BLaER1 treated with 17β-estradiol and CSF1 and Interleukin-3, amounts not matched to agents 10 nM and 100 nM (cell line): Measurements from ENCODE around the gene CACNG7.
A peak's percentile ranks its signal among the peaks of the same experiment; 100 is the strongest.

ENCODE experiments used
- H3K27ac ChIP-seq, 11 experiments: shearing (Covaris generic); formaldehyde crosslinking; 2 replicates each; pipeline ENCODE4 v1.8.1; 2022
- H3K27me3 ChIP-seq, 11 experiments: shearing (Covaris generic); formaldehyde crosslinking; 2 replicates each; pipeline ENCODE4 v1.8.1; 2022
- H3K36me3 ChIP-seq, 11 experiments: shearing (Covaris generic); formaldehyde crosslinking; 2 replicates each; pipeline ENCODE4 v1.8.1; 2022
- H3K4me1 ChIP-seq, 10 experiments: shearing (Covaris generic); formaldehyde crosslinking; 2 replicates each; pipeline ENCODE4 v1.8.1; 2022
- H3K4me2 ChIP-seq, 11 experiments: shearing (Covaris generic); formaldehyde crosslinking; 2 replicates each; pipeline ENCODE4 v1.8.1; 2022
- H3K4me3 ChIP-seq, 10 experiments: shearing (Covaris generic); formaldehyde crosslinking; 2 replicates each; pipeline ENCODE4 v1.8.1; 2022
- H3K9ac ChIP-seq, 11 experiments: shearing (Covaris generic); formaldehyde crosslinking; 2 replicates each; pipeline ENCODE4 v1.8.1; 2022
- H3K9me3 ChIP-seq, 11 experiments: shearing (Covaris generic); formaldehyde crosslinking; replicated peaks in 1 of 11; 2 replicates each; pipeline ENCODE4 v1.8.1; 2022
- H4K20me1 ChIP-seq, 11 experiments: shearing (Covaris generic); formaldehyde crosslinking; 2 replicates each; pipeline ENCODE4 v1.8.1; 2022
- Cebpa-rat ChIP-seq, 11 experiments: shearing (Covaris generic); IDR thresholded peaks; 2 replicates each; pipeline ENCODE4 v1.8.1; 2022

Gene CACNG7

GRCh38 chr19:53894707-53895106 is 14.4 kb upstream of the CACNG7 start:
- peaks cover 4 to 11% (median 8%) of the 10 kb centered on the region in 11 experiments; a peak in 14 of 22 replicates for H3K27me3 ChIP-seq
- no peaks in the 10 kb centered on the region for H3K9me3 ChIP-seq
- H3K4me1 ChIP-seq, result peaks cover 0 to 14% (median 6%) of the 10 kb centered on the region in 10 experiments; a peak in 9 of 20 replicates
- no peak overlapping the region for H3K4me2 ChIP-seq
- H3K36me3 ChIP-seq, result no peaks in the 10 kb centered on the region
- H4K20me1 ChIP-seq, result peaks cover 0 to 6% (median 0%) of the 10 kb centered on the region in 11 experiments; a peak in 2 of 22 replicates
- H3K9ac ChIP-seq, result no peak overlapping the region
- no peak overlapping the region for H3K27ac ChIP-seq
- TF ChIP-seq Cebpa-rat (IDR thresholded peaks at IDR 0.05), result no peak
- no peak overlapping the region for H3K4me3 ChIP-seq

DNA sequence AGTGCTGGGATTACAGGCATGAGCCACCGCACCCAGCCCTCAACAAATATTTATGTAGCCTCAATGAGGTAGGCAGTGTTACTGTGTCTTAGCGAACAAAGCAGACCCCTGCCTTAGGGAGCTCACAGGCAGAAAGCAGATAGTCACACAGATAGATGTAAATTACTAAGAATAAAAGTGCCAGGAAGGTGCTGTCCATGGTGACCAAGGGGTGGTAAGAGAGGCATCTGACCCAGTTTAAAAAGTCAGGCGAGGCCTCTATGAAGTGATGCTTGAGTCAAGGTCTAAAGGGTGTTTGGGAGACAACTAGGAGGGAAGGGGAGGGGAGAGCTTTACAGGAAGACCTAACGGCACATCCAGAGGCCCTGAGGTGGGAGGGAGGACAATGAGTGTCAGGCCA is 12.4 kb upstream of the CACNG7 start:
- no peak overlapping the region for H3K27ac ChIP-seq
- H3K36me3 ChIP-seq, result no peaks in the 10 kb centered on the region
- peaks cover 4 to 11% (median 8%) of the 10 kb centered on the region in 11 experiments; a peak in 14 of 22 replicates for H3K27me3 ChIP-seq
- H3K9ac ChIP-seq, result no peak overlapping the region
- no peak overlapping the region for H3K4me3 ChIP-seq
- no peak for TF ChIP-seq Cebpa-rat (IDR thresholded peaks at IDR 0.05)
- H3K4me1 ChIP-seq, result peaks cover 0 to 14% (median 6%) of the 10 kb centered on the region in 10 experiments; a peak in 9 of 20 replicates
- H3K4me2 ChIP-seq, result no peak overlapping the region
- H4K20me1 ChIP-seq, result peaks cover 0 to 9% (median 0%) of the 10 kb centered on the region in 11 experiments; a peak in 3 of 22 replicates
- no peaks in the 10 kb centered on the region for H3K9me3 ChIP-seq

DNA sequence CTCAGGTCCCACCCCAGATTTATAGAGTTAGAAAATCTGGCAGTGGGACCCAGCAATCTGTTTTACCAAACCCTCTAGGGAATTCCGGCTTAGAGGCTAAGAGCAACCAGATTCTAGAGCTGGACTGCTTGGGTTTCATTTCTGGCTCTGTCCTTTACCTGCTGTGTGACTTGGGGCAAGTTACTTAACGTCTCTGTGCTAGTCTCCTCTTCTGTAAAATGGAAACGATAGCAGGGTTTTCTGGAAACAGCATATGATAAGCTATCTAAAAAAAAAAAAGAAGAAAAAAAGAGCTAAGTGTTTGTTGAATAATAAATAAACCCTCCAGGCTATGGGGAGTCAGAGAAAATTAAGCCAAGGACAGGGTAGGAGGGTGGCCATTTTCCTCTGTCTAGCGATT is 11.6 kb upstream of the CACNG7 start:
- Histone ChIP-seq H3K9ac (no peak overlapping the region), H3K4me3 (no peak overlapping the region), H3K27me3 (peaks cover 4 to 14% (median 8%) of the 10 kb centered on the region in 11 experiments; a peak in 14 of 22 replicates), H3K36me3 (no peaks in the 10 kb centered on the region), H3K27ac (no peak overlapping the region), H3K4me2 (peak overlapping the region in 3 of 11 experiments; percentile 9 to 25 (median 11); a peak in 2 of 22 replicates), H3K9me3 (no peaks in the 10 kb centered on the region), H4K20me1 (peaks cover 0 to 9% (median 0%) of the 10 kb centered on the region in 11 experiments; a peak in 3 of 22 replicates), H3K4me1 (peaks cover 0 to 14% (median 6%) of the 10 kb centered on the region in 10 experiments; a peak in 9 of 20 replicates)
- TF ChIP-seq Cebpa-rat (IDR thresholded peaks at IDR 0.05), result no peak

DNA sequence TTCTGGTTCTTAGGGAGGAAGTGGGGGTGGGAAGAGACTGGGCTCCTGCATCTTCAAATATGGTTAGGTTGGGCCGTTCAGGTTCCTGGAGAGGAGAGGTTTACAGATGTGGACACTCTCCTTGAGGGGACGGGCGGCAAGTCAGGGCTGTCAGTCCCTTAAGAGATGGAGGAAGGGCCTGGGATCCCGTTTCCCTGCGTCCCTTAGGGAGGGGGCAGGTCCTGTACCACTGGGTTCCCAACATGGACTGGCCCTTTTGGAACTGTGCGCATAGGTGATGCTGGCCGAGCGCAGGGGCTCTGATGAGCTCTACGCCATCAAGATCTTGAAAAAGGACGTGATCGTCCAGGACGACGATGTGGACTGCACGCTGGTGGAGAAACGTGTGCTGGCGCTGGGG is 10.9 kb upstream of the CACNG7 start:
- H3K4me3 ChIP-seq, result no peak overlapping the region
- H3K9ac ChIP-seq, result no peak overlapping the region
- peak overlapping the region in 7 of 11 experiments; percentile 3 to 34 (median 10); a peak in 2 of 22 replicates for H3K4me2 ChIP-seq
- H3K9me3 ChIP-seq, result no peaks in the 10 kb centered on the region
- H4K20me1 ChIP-seq, result peaks cover 0 to 9% (median 0%) of the 10 kb centered on the region in 11 experiments; a peak in 3 of 22 replicates
- H3K36me3 ChIP-seq, result no peaks in the 10 kb centered on the region
- no peak for TF ChIP-seq Cebpa-rat (IDR thresholded peaks at IDR 0.05)
- H3K27ac ChIP-seq, result no peak overlapping the region
- H3K4me1 ChIP-seq, result peaks cover 0 to 14% (median 6%) of the 10 kb centered on the region in 10 experiments; a peak in 9 of 20 replicates
- peaks cover 4 to 21% (median 8%) of the 10 kb centered on the region in 11 experiments; a peak in 14 of 22 replicates for H3K27me3 ChIP-seq

DNA sequence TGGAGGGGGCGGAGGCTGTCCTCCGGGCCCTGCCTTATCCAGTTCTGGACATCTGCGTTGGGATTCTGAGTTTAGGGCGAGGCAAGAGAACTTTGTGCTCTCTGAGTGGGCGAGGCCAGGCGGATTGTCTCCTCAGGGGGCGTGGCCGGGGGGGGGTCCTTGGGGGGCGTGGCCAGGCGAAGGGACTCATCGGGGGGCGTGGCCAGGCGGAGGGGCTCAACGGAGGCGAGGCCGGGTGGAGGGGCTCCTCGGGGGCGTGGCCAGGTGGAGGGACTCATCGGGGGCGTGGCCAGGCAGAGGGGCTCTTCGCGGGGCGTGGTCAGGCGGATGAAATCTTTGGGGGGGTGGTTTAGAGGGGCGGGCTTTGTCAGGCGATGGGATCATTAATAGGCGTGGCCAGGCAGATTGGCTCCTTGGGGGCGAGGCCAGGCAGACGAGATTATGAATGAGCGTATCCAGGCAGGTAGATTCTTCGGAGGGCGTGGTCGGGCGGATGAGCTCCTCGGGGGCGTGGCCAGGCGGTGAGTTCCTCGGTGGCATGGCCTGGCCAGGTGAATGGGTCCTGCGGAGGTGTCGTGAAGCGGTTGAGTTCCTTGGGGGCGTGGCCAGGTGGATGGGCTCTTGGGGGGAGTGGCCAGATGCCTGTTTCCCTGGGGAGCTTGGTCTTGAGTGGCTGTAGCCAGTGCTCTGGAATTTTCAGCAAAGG is 10.3 kb upstream of the CACNG7 start:
- TF ChIP-seq Cebpa-rat (IDR thresholded peaks at IDR 0.05), result no peak
- H3K4me1 ChIP-seq, result peaks cover 0 to 14% (median 6%) of the 10 kb centered on the region in 10 experiments; a peak in 9 of 20 replicates
- H3K4me3 ChIP-seq, result no peak overlapping the region
- no peaks in the 10 kb centered on the region for H3K9me3 ChIP-seq
- no peak overlapping the region for H3K27ac ChIP-seq
- H3K27me3 ChIP-seq, result peaks cover 8 to 27% (median 12%) of the 10 kb centered on the region in 11 experiments; a peak in 18 of 22 replicates
- peaks cover 0 to 9% (median 0%) of the 10 kb centered on the region in 11 experiments; a peak in 3 of 22 replicates for H4K20me1 ChIP-seq
- H3K9ac ChIP-seq, result no peak overlapping the region
- no peaks in the 10 kb centered on the region for H3K36me3 ChIP-seq
- peak overlapping the region in 6 of 11 experiments; percentile 3 to 34 (median 12); a peak in 1 of 22 replicates for H3K4me2 ChIP-seq

DNA sequence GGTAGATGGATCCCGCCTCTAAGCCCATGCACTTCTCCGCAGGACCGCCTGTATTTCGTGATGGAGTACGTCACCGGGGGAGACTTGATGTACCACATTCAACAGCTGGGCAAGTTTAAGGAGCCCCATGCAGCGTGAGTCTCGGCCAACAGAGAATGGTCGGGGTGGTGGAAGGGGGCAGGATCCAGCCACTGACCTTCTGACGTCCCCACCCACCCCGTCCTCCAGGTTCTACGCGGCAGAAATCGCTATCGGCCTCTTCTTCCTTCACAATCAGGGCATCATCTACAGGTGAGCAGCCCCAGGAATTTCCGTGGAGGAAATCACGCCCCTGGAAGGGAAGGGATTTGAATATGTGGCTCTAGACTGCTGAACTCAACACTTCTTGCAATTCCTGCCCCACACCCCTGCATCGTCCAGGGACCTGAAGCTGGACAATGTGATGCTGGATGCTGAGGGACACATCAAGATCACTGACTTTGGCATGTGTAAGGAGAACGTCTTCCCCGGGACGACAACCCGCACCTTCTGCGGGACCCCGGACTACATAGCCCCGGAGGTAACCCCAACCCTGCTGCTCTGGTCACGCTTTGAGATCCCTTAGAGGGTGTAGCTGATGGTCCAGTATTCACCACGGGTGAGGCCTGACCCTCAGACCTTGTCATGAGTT is 8.8 kb upstream of the CACNG7 start:
- H3K27me3 ChIP-seq, result peaks cover 23 to 42% (median 28%) of the 10 kb centered on the region in 11 experiments
- no peak overlapping the region for H3K4me2 ChIP-seq
- peaks cover 0 to 16% (median 6%) of the 10 kb centered on the region in 10 experiments; a peak in 9 of 20 replicates for H3K4me1 ChIP-seq
- TF ChIP-seq Cebpa-rat (IDR thresholded peaks at IDR 0.05), result no peak
- H3K36me3 ChIP-seq, result no peaks in the 10 kb centered on the region
- H4K20me1 ChIP-seq, result peaks cover 0 to 23% (median 0%) of the 10 kb centered on the region in 11 experiments; a peak in 5 of 22 replicates
- no peaks in the 10 kb centered on the region for H3K9me3 ChIP-seq
- no peak overlapping the region for H3K9ac ChIP-seq
- no peak overlapping the region for H3K4me3 ChIP-seq
- no peak overlapping the region for H3K27ac ChIP-seq

GRCh38 chr19:53903055-53903680 is 5.9 kb upstream of the CACNG7 start:
- Histone ChIP-seq H3K36me3 (no peaks in the 10 kb centered on the region), H3K27ac (no peak overlapping the region), H3K4me1 (peaks cover 0 to 34% (median 12%) of the 10 kb centered on the region in 10 experiments; a peak in 14 of 20 replicates), H3K4me3 (no peak overlapping the region), H3K4me2 (no peak overlapping the region), H3K9me3 (no peaks in the 10 kb centered on the region), H3K27me3 (peaks cover 40 to 62% (median 48%) of the 10 kb centered on the region in 11 experiments), H3K9ac (no peak overlapping the region), H4K20me1 (peaks cover 0 to 37% (median 0%) of the 10 kb centered on the region in 11 experiments; a peak in 6 of 22 replicates)
- no peak for TF ChIP-seq Cebpa-rat (IDR thresholded peaks at IDR 0.05)

DNA sequence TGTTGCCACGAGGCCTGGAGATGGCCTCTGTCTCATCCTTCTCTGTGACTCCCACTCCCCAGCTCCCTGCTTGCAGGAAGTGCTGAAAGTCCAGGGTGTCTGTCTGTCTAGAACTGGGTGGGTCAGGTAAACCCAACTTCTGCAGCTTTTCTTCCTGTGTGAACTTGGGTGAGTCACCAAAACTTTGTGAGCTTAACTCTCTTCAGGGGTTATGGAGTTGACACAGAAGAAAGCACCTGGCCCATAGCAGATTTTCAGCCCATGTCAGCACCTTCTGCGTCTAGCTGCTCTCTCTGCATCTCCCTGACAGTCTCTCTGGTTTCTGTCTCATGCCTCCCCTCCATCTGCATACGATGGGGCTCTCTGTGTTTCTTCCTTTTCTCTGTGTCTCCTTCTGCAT is 4.2 kb upstream of the CACNG7 start:
- no peak for TF ChIP-seq Cebpa-rat (IDR thresholded peaks at IDR 0.05)
- Histone ChIP-seq H3K27me3 (peaks cover 53 to 75% (median 62%) of the 10 kb centered on the region in 11 experiments), H3K9me3 (no peaks in the 10 kb centered on the region), H3K27ac (no peak overlapping the region), H3K4me2 (no peak overlapping the region), H3K36me3 (no peaks in the 10 kb centered on the region), H3K9ac (no peak overlapping the region), H4K20me1 (peaks cover 0 to 44% (median 0%) of the 10 kb centered on the region in 11 experiments; a peak in 7 of 22 replicates), H3K4me1 (peaks cover 0 to 38% (median 13%) of the 10 kb centered on the region in 10 experiments; a peak in 12 of 20 replicates), H3K4me3 (no peak overlapping the region)
